ENCODE results near the gene HSPBP1. TPM values are rescaled to one million over a fixed set of nuclear protein-coding genes. Genes with fewer than 3 reads are reported as not detected.
A peak's percentile ranks its signal among the peaks of the same experiment; 100 is the strongest.

HSPBP1 gene
- total RNA-seq, 1 donor from 2014 or later: 37.8 TPM

- TF ChIP-seq CTCF (conservative IDR thresholded peaks at IDR 0.05): no peak
- H3K27ac Mint-ChIP-seq: peak overlapping the region; percentile 92
Observed at GRCh38 chr19:55250262-55251036, 29.5 kb downstream of the HSPBP1 start.

GRCh38 chr19:55249841-55250240 is 30.1 kb downstream of the HSPBP1 start:
- H3K4me3 Mint-ChIP-seq: no peak overlapping the region
- no peak overlapping the region for H3K27ac Mint-ChIP-seq
- no peaks in the 10 kb centered on the region for H3K9me3 Mint-ChIP-seq
- no peak for DNase-seq (ENCODE audit: extremely low spot score, unreplicated experiment)
- no peaks in the 10 kb centered on the region for H3K27me3 Mint-ChIP-seq
- H3K4me1 Mint-ChIP-seq (ENCODE audit: unreplicated experiment): peaks cover 36% of the 10 kb centered on the region
- no peak for TF ChIP-seq CTCF (conservative IDR thresholded peaks at IDR 0.05)
- H3K36me3 Mint-ChIP-seq: no peaks in the 10 kb centered on the region

More at GRCh38 chr19:55250262-55251036, 29.5 kb downstream of the HSPBP1 start:
- Mint-ChIP-seq H3K4me3 (peak overlapping the region; percentile 67), H3K36me3 (no peaks in the 10 kb centered on the region), H3K4me1 (ENCODE audit: unreplicated experiment) (peaks cover 36% of the 10 kb centered on the region), H3K27me3 (no peaks in the 10 kb centered on the region), H3K9me3 (no peaks in the 10 kb centered on the region)
- no peak for DNase-seq (ENCODE audit: extremely low spot score, unreplicated experiment)

- Mint-ChIP-seq H3K36me3 (no peaks in the 10 kb centered on the region), H3K9me3 (no peaks in the 10 kb centered on the region), H3K4me1 (ENCODE audit: unreplicated experiment) (peaks cover 28% of the 10 kb centered on the region), H3K4me3 (no peak overlapping the region), H3K27ac (peak overlapping the region; percentile 75), H3K27me3 (no peaks in the 10 kb centered on the region)
- no peak for TF ChIP-seq CTCF (conservative IDR thresholded peaks at IDR 0.05)
- peak; percentile 64 for DNase-seq (ENCODE audit: extremely low spot score, unreplicated experiment)
Observed at GRCh38 chr19:55248704-55249103, 31.2 kb downstream of the HSPBP1 start.

- no peaks in the 10 kb centered on the region for H3K9me3 Mint-ChIP-seq
- H3K4me3 Mint-ChIP-seq: no peak overlapping the region
- no peak for TF ChIP-seq CTCF (conservative IDR thresholded peaks at IDR 0.05)
- H3K27me3 Mint-ChIP-seq: no peaks in the 10 kb centered on the region
- peak overlapping the region; percentile 75 for H3K27ac Mint-ChIP-seq
- DNase-seq (ENCODE audit: extremely low spot score, unreplicated experiment): no peak
- peaks cover 23% of the 10 kb centered on the region for H3K4me1 Mint-ChIP-seq (ENCODE audit: unreplicated experiment)
- no peaks in the 10 kb centered on the region for H3K36me3 Mint-ChIP-seq
Observed at GRCh38 chr19:55248166-55248675, 31.7 kb downstream of the HSPBP1 start.

GRCh38 chr19:55247621-55248099 is 32.2 kb downstream of the HSPBP1 start:
- peaks cover 2% of the 10 kb centered on the region for H3K36me3 Mint-ChIP-seq
- peak overlapping the region; percentile 75 for H3K27ac Mint-ChIP-seq
- H3K4me3 Mint-ChIP-seq: no peak overlapping the region
- no peaks in the 10 kb centered on the region for H3K27me3 Mint-ChIP-seq
- H3K4me1 Mint-ChIP-seq (ENCODE audit: unreplicated experiment): peaks cover 23% of the 10 kb centered on the region
- no peaks in the 10 kb centered on the region for H3K9me3 Mint-ChIP-seq
- no peak for DNase-seq (ENCODE audit: extremely low spot score, unreplicated experiment)
- TF ChIP-seq CTCF (conservative IDR thresholded peaks at IDR 0.05): no peak

Data from type B pancreatic cell (in vitro differentiated cells).